Loucy (cell line): ENCODE data around the gene ARF1.

Experiments used
- EZH2phosphoT487 ChIP-seq: fragments of 200-600 bp; IDR thresholded peaks from 2 replicates; pipeline ENCODE4 v1.6.1; 2018; ENCODE audit warnings: antibody characterized with exemption, mild to moderate bottlenecking, moderate library complexity, borderline replicate concordance
- TF ChIP-seq, protein P1 (sequence below): fragments of 200-600 bp; sonication (generic); conservative IDR thresholded peaks from 2 replicates; pipeline ENCODE4 v1.5.1; 2014; ENCODE audit warnings: mild to moderate bottlenecking, antibody characterized with exemption, low read length

DNA sequence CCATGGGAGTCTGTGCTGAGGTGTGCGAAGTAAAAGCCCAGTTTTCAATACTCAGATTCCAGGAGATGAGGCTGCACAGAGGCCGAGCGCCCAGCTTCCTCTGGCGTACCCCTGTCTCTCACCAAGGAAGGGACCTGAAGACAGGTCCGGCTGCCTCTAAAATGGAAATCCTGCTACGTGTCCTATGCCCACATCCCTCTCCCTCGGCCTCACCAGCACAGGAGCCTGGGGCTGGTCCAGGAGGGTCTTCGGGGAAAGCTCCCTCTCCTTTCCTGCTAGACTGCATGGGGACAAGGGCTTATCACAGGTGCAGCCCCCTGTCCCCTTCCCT is 26.2 kb downstream of the ARF1 start:
- no peak for TF ChIP-seq EZH2phosphoT487
- TF ChIP-seq, protein P1, sequence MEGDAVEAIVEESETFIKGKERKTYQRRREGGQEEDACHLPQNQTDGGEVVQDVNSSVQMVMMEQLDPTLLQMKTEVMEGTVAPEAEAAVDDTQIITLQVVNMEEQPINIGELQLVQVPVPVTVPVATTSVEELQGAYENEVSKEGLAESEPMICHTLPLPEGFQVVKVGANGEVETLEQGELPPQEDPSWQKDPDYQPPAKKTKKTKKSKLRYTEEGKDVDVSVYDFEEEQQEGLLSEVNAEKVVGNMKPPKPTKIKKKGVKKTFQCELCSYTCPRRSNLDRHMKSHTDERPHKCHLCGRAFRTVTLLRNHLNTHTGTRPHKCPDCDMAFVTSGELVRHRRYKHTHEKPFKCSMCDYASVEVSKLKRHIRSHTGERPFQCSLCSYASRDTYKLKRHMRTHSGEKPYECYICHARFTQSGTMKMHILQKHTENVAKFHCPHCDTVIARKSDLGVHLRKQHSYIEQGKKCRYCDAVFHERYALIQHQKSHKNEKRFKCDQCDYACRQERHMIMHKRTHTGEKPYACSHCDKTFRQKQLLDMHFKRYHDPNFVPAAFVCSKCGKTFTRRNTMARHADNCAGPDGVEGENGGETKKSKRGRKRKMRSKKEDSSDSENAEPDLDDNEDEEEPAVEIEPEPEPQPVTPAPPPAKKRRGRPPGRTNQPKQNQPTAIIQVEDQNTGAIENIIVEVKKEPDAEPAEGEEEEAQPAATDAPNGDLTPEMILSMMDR: no peak
